HG02840 (cell line): Measurements from ENCODE around the gene FADS3.

Experiments used
- ATAC-seq: cut with Tn5 transposase; IDR thresholded peaks from one replicate; pipeline ENCODE4 v1.9.1; 2021; ENCODE audit warnings: mild to moderate bottlenecking, moderate library complexity, moderate number of reproducible peaks; ENCODE audit not compliant: unreplicated experiment, low FRiP score

The FADS3 gene

DNA sequence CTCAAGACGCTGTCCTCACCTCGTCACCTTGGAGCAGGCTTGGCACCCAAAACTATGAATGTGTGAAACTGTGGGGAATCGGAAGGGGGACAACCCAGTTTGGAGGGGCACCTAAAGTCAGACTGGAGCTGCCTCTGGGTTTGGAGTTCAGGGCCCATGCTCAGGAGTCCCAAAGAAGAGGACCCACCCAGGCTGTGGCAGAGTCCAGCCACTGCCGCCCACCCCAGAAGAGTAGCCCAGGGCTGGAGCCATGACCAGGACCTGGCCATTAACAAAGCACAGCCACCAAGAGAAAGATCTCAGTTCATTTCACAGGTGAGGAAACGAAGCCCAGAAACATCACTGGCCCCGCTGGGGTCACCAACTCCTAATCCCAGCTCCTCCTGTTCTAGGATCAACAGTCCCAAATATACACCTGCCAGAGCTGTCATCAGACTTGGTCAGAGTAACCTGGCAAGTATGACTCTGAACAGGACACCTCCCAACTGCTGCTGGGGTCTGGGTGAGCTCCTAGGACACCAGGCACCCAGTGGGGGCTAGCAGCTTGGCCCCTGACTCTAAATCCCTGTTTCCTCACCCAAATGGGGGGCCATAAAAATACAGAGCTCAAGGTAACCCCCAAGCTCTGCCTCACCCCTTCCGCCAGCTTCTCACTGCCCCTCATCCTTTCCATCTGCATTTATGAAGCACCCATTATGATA, 23.3 kb upstream of the FADS3 start:
- no peak for ATAC-seq

GRCh38 chr11:61913699-61914395, 22.5 kb upstream of the FADS3 start:
- ATAC-seq, result no peak

GRCh38 chr11:61912991-61913698, 21.8 kb upstream of the FADS3 start:
- ATAC-seq, result no peak

DNA sequence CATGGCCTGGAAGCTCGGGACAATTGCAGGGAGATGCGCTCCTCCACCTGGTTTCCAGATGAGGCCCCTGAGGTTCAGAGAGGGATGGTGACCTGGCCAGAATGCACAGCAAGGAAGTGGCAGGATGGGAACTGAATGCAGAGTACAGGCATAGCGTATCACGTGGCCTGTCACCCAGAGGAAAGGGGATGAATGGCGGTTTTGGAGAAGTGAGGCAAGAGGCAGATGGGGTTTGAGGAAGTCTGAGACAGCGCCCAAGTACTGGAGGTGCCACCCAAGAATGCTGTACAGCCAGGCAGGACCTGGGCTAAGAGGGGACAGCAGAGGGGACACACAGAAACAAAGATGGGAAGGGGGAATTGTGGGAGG, 21.2 kb upstream of the FADS3 start:
- no peak for ATAC-seq

- ATAC-seq, result no peak
These were observed 20.6 kb upstream of the FADS3 start for GRCh38 chr11:61911701-61912529.

DNA sequence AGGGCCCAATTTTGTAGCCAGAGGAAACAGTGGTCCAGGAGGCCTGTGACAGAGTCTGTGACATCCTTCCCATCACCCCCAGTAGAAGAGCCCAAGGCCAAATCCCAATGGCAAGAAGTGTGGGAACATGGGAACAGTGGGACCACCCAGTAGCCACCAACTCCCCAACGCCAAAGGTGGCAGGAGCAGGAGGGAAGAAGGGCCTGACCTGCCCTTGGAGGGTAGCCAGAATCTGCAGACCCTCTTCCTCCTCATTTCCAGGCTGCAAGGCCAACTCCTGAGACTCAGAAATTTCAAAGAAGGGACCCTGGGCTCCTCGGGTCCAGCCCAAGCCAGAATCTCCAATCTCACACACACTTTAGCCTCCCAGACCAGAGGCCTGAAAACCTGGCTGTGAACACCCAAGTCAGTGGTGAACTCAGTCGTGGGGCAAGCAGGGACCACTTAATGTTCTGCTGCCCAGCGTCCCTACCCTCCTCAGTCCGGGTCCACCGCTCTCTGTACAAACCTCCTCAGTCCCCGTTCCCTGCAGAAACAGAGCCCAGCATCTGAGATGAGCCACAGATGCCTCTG, 19.9 kb upstream of the FADS3 start:
- no peak for ATAC-seq

DNA sequence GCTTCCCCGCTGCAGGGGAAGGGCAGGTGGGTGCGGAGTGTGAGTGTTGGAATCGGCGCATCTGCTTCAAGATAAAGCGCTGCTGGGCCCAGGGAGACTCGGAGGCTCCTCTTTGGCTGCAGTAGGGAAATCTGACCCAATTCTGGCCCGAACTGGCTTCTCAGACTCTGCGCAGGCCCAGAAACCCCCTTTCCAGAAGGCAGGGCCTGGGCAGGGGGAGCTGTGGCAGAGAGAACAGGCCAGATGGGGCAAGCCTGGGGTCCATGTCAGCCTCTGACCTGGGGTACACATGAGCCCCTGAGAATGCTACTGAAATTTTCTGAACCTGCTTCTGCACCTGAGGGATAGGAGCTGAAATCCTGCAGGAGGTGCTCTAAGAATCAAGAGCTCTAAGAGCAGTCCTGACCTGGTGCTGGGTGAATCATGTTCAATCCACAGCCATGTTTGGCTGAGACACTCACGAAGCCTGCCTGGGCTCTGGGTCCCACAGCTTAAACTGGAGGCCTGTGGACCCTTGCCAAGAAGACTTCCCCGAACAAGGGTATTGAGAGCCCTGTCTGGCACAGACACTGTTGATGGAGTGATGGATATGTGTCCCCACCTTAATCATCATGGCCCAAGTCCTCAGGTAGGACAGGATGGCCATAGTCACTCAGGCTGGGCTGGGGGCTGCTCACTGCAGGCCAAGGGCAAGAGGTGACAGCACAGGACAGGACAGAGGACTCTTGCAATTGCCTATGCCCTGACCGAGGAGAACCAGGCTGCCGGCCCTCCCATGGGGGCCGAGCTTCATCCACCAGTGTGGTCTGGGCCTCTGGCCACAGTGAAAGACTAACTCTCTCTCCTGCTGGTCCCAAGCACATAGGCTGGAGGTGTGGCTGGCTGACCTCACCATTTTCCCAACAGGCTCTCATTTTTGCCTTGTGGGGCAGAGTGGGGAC, 19.1 kb upstream of the FADS3 start:
- ATAC-seq, result no peak

DNA sequence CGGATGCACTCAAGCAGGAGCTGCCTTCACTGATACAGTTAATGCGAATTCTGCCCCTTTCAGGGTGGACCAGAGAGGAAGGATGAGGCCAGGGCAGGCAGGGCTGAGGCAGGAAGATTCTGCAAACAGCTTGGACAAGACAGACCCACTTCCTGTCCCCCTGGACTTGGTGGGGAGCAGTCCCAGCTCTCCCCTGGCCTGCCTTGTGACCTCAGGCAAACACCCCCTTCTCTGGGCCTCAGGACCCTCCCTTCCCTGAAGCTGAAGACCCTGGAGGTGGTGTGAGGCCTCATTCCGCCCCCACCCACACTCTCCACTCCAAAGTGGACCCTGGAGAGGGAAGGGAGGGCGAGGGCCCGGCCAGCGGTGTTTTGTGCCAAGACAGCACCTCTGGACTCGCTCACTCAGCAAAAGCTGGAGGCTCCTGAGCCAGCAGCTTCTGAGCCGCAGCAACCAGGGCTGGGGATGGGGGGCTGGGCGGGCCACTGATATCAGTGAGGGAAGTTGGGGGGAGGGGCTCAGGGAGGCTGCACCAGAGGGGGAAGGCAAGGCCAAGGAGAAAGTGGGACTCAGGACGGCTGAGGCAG, 17.5 kb upstream of the FADS3 start:
- no peak for ATAC-seq

GRCh38 chr11:61907871-61908729, 16.8 kb upstream of the FADS3 start:
- ATAC-seq, result no peak

GRCh38 chr11:61907282-61907681, 15.9 kb upstream of the FADS3 start:
- no peak for ATAC-seq

DNA sequence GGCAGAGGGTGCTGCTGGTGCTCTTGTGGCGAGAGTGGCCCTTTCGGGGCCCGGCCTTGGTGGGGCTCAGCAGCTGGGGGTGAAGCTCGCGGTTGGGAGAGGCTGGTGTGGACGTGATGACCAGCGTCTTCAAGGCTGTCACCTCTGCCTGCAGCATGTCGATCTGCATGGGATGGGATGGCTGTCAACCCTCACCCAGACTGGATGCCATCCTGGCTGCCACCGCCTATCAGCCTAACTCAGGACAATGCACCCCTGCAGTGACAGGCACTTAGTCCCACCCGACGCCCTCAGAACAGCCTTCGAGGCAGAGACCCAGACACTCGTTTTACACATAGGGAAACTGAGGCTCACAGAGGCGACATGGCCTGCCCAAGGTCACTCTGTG, 15.2 kb upstream of the FADS3 start:
- no peak for ATAC-seq

DNA sequence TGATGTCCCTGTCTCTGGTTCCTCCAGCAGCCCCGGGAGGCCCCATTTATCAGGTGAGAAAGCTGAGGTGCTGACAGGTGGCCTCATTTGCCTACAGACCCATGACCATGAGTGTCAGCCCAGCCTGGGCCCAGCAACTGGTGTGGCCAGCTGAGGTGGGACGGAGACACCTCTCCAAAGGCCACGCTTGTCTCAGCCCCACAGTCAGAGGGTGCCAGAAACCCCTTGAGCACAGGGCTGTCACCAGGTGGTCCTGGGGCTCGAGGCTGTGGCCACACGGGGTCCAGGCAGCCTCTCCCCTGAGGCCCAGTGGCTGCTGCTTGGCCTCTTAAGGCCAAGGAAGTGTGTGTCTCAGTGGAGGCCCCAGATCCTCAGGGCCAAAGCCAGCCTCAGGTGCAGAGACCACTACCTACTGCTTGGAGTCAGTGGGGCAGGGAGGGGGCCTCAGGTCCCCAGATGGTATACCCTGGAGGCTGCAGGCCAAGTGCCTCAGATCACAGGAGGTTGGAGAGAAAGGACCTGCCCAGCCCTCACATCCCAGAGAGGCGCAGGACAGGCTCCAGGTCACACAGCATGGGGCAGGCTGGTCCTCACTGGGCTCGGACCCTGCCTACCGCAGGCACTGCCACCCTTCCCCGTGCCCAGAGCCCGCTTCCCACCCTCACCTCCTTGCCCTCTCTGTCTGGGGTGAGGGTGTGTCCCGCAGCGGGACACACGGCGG, 14.6 kb upstream of the FADS3 start:
- no peak for ATAC-seq

GRCh38 chr11:61905067-61905696, 13.8 kb upstream of the FADS3 start:
- ATAC-seq, result no peak

DNA sequence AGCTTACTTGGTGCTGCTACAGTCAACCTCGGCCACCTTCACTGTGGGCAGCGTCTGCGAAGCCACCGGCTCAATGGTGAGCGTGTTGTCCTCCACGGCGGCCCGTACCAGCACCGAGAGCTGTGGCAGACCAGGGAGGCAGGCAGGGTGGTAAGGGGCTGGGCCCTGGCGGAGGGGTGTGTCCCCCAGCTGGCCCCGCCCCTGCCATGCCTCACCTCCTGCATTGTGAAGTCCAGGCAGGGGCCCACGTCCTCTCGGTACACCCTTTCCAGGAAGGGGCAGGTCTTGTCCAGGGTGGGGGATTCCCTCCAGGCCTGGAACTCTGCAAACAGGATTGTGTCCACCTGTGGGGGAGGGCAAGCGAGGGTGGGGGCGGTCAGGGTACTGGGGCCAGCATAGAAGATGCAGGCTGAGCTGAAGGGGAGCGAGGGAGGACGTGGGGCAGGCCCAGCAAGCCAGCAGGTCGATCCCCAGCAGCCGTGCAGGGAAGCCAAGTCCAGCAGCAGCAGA, 13.2 kb upstream of the FADS3 start:
- no peak for ATAC-seq

DNA sequence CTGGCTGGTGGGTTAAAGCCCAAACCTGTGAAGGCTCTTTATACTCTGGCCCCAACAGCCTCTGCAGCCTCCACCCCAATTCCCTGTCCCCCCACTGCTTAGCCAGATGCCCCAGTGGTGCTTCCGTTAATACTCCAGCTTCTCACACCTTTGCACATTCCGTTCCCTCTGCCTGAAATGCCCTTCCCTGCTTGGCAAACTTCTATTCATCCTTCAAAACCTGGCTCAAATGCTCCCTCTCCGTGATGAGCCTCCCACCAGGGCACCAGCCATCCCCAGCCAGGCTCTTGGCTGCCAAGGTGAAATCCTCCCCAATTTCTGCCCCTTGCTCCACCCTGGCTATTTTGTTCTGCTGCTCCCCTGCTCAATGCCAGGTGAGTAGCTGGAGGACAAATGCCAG, 12.5 kb upstream of the FADS3 start:
- ATAC-seq, result no peak

- ATAC-seq, result no peak
These were observed 11.0 kb upstream of the FADS3 start for GRCh38 chr11:61902313-61902712.

GRCh38 chr11:61901397-61901796, 10.1 kb upstream of the FADS3 start:
- no peak for ATAC-seq
